HL-60/S4 treated with phorbol 12-myristate 13-acetate at 8.2 ng/mL for 4 days and 3 days (cell line): ENCODE results near the gene MRPL12.

ENCODE experiments used
- in situ Hi-C: fragments of 300-500 bp; cut with MboI; formaldehyde crosslinking; loops from 2 replicates; pipeline ENCODE4 v1.15.0; 2022; ENCODE audit warnings: low sequenced_read_pairs

The MRPL12 gene

DNA sequence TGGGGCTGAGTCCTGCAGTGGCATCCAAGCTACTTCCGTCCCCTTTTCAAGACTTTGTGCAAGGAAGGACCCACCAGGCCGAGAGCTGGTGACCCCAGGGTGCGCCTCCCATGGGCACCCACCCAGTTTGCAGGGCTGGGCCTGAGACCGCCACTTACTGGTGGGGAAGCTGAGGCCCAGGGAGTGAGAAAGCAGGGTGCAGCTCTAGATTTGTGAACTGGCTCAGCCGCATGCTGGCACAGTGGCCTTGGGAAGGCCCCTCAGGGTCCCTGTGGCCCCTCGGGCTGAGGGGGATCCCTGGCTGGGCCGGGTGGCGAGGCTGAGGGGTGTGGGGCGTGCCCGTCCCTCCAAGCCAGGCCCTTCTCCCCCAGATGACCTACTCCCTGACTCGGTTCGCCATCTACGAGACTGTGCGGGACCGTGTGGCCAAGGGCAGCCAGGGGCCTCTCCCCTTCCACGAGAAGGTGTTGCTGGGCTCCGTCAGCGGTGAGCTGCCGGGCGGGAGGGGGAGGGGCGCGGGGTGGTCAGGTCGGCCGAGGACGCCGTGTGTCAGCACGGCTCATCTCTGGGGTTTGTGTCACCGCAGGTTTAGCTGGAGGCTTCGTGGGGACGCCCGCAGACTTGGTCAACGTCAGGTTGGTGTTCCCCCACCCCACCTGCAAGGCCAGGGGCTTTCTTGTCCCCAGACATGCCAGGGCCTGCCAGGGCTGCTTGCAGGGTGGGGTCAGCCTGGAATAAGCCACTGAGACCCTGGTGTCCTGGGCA, 12.1 kb downstream of the MRPL12 start:
- in situ Hi-C loops = no loop called here

- in situ Hi-C loops = no loop called here
Observed at GRCh38 chr17:81715872-81716673, 12.9 kb downstream of the MRPL12 start.

GRCh38 chr17:81716674-81716996, 13.5 kb downstream of the MRPL12 start:
- in situ Hi-C loops = no loop called here

DNA sequence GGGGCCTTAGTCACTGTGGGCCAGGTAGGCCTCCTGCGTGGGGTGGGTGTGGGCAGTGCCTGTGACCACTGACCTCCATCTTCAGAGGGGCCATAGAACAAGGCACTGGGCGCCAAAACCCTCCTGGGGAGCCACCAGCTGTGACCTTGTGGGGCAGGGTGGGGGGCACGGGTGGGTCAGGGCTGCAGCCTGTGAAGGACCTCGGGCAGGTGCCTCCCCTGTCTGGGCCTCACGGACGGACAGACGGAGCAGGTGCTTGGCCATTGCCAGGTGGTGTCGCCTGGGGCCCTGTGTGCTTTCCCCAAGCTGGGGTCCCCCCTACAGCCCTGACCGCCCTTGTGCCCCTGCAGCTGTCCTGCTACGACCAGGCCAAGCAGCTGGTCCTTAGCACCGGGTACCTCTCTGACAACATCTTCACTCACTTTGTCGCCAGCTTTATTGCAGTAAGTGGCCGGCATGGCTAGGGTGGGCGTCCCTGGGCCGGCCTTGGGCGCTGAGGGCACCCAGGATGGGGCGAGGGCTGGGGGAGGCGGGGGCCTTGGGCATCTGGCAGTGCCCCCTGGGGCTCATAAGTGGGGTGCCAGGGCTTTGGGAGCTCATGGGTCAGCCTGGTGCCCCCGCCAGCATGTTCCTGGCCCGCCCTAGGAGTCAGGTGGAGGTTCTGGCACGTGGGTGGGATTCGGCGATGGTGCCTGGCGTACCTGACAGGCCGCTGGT, 14.0 kb downstream of the MRPL12 start:
- in situ Hi-C loops = no loop called here

DNA sequence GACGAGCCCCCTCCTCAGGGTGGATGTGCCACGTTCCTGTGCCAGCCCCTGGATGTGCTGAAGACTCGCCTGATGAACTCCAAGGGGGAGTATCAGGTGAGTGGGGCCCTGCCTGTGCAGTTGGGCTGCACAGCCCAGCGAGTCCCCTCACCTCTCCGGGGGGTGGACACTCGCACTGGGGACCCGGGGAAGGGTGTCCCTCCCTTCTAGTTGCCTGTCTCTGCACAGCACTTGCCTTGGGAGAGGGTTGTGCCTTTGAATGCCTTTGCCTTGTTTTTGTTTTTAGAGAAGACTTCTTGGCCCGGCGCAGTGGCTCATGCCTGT, 14.6 kb downstream of the MRPL12 start:
- in situ Hi-C loops = no loop called here

- in situ Hi-C loops = no loop called here
Observed at GRCh38 chr17:81719410-81720266, 16.5 kb downstream of the MRPL12 start.

- in situ Hi-C loops = no loop called here
Observed at GRCh38 chr17:81720267-81721071, 17.3 kb downstream of the MRPL12 start.

GRCh38 chr17:81722184-81723120, 19.3 kb downstream of the MRPL12 start:
- in situ Hi-C loops = no loop called here

DNA sequence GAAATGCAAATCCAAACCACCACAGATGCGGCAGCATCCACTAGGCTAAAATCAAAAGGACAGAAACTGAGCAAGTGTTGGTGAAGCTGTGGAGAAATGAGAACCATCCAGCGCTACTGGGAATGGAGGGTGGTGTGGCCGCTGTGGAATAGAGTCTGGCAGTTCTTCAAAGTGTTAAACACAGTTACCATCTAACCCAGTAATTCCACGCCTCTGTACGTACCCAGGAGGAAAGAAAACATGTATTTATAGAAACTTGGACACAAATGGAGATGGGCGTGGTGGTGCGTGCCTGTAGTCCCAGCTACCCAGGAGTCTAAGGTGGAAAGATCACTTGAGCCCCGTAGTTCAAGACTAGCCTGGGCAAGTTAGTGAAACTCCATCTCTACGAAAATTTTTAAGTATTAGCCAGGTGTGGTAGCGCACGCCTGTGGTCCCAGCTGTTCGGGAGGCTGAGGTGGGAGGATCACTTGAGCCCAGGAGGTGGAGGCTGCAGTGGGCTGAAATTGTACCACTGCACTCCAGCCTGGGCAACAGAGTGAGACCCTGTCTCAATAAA, 20.6 kb downstream of the MRPL12 start:
- in situ Hi-C loops = no loop called here

- in situ Hi-C loops = no loop called here
Observed at GRCh38 chr17:81725439-81725838, 22.3 kb downstream of the MRPL12 start.

DNA sequence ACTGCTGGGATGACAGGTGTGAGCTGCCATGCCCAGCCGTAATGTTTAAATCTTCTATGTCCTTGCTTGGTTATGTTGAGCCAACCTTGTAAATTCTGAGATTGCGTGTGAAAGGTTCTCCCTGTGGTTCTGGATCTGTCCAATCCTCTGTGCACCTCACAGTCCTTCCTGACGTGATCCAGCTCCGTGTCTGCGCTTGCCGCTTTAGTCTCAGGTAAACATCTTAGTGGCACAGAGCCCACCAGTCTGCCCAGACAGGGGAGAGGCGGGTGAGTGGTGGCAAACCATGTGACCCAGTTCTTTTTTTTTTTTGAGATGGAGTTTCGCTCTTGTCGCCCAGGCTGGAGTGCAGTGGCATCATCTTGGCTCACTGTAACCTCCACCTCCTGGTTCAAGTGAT, 22.8 kb downstream of the MRPL12 start:
- in situ Hi-C loops = no loop called here

DNA sequence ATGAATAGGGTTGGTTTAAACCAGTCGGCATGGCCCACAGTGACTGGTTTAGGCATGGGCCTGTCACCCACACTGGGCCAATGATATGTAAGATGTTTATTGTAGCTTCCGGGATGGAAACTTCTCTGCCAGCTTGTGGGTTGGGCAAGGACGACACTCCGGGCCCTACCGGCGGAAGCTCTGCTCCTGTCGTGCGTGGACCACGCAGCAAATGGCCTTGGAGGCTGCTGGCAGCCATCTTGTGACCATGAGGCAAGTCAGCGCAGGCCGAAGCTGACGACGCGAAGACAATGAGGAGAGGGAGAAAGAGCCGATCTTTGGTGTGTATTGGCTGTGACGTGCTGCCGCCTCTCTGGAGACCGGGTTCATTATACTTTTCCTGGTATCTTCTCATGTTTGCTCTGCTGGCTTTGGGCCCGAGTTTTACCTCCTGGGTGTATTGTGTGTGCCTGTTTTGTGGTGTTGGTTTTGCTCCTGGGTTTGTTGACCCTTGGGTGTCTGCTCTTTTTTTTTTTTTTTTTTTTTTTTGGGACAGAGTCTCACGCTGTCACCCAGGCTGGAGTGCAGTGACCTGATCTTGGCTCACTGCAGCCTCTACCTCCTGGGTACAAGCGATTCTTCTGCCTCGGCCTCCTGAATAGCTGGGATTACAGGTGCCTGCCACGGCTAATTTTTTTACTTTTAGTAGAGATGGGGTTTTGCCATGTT, 24.3 kb downstream of the MRPL12 start:
- in situ Hi-C loops = no loop called here

DNA sequence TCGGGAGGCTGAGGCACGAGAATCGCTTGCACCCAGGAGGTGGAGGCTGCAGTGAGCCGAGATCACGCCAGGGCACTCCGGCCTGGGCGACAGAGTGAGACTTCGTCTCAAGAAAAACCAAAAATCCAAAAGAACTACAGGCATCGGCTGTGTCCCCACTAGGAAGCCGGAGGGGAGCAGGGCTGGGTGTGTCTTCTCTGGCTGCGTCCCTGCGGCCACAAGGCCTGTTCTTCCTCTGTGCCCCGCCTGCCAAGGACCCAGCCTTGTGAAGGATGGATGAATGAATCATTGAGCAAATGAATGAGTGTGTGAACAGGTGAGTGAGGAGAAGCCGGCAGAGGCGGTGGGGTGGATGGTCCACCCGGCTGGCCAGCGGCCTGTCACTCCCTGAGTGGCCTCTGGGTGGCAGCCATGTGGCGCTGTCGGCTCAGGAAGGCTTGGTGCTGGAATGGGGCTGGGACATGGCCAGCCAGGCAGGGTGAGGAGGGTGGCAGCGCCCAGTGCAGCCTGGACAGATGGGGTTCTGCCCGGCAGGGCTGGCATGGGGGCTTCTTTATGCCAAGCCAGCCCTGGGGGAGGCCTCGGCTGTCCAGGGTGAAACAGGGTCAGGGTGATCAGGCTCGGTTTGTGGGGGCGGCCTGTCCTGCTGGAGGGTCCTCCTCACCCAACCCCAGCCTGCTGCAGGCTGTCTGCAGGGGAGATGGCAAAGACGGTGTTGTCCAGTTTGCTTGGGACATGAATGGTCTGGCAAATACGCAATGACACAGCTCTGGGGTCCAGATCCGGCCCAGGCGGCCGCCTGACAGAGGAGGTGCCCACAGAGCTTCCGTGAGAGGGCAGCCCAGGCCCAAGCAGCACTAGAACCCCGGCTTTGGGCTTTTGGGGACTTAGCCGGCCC, 30.6 kb downstream of the MRPL12 start:
- in situ Hi-C loops = no loop called here

DNA sequence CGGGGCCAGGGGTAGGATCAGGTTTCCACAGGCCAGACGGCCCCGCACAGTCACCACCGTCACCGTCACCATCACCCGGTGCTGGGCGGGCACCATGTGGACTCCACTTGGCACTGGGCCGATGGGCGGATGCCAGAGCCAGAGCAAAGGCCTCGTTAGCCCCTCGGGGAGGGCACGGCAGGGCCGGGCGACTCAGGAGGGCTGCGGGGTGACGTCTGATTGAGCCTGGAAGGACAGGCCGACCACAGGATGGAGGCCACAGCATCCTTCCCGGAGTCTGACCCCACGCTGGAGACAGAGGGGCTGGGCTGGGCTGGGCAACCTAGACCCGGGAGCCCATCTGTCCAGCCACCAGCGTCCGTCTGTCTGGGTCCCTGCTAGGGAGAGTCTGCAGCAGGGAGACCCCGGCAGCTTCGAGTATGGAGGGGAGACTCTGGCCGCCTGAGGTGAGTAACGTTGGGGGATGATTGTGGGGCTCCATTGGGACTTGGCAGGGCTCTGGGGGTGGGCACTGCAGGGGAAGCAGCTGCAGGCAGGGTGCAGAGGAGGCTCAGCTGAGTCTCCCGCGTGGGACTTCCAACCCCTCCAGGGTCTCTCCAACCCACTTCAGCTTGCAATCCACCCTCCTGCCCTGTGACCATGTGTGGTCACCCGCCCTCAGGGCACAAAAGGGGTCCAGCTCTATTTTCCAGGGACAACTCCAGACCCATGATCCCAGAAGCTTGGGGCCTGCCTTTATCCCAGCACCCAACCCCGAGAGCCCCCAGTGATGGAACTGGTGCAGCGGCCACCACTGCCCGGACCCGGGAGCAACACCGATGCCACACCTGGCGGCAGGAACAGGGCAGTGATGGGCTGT, 31.5 kb downstream of the MRPL12 start:
- in situ Hi-C loops = no loop called here

DNA sequence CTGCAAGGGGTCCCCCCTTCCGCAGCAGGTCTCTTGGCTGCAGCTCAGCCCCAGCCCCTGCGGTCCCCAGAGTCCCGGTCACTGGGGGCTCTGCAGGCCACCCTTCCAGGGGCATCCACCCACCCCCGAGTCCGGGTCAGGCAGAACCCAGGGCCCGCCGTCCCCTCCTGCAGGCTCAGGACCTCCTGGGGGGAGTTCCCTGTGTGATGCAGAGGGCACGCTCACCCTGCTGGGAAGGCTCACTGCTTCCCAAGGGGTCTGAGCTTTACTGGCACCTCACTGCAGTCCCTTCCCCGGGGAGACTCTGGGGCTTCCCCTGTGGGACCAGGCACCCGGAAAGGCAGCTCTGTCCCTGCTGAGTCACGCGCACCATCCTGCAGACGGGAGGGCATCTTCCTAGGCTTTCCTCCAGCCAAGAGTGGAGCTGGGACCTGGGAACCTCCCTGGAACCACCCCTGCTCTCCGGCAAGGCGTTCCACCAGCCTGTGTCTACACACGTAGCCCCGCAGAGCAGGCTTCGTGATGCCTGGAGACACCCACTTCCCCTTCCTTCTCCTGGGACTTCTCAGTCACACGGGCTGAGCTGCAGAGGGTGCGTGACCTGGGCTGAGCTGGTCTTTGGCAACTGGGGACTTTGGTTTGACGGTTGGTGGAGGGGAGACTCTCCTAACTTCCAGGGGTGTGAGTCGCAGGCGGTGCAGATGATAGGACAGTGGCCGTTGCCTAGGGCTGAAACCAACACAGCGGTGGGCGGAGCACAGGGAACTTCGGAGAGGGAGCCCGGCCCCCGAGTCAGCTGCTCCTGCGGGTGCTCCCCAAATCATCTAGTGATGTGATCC, 32.3 kb downstream of the MRPL12 start:
- in situ Hi-C loops = no loop called here
